H1 (cell line): ENCODE data around the gene SLC25A24. TPM values are rescaled to one million over a fixed set of nuclear protein-coding genes. Genes with fewer than 3 reads are reported as not detected.

Source experiments
- CTCF ChIA-PET: fragments of 300-600 bp; sonication (Branson Sonifier 250); formaldehyde crosslinking; loops from one replicate; lab custom pipeline; 2021; ENCODE audit not compliant: partially characterized antibody; lab: Charles Lee
- POLR2A ChIA-PET: fragments of 300-600 bp; sonication (Branson Sonifier 250); formaldehyde crosslinking; loops from one replicate; lab custom pipeline; 2021; ENCODE audit warnings: inconsistent platforms; ENCODE audit not compliant: partially characterized antibody; lab: Charles Lee
- DNase-seq, 2 experiments: peaks; one replicate each; pipeline versions ENCODE4 v3.0.0 to v3.0.0-alpha.2; 2010 to 2022; ENCODE audit warnings: low spot score in 2 of 2, low read depth in 1 of 2, mixed read lengths in 1 of 2
- FAIRE-seq: peaks from 2 replicates; lab custom pipeline; 2011; peaks lifted over from hg19 to GRCh38; lab: Jason Lieb, UNC
- H2AFZ ChIP-seq: 2 replicates; pipeline ENCODE4 v1.8.1; 2012; ENCODE audit warnings: low read length, inconsistent platforms
- H2AK5ac ChIP-seq: 2 replicates; pipeline ENCODE4 v1.6.1; 2013; ENCODE audit warnings: low read depth, low read length
- H2BK120ac ChIP-seq: replicated peaks from 2 replicates; pipeline ENCODE3; 2013; ENCODE audit warnings: low read depth, low read length, inconsistent platforms
- H2BK12ac ChIP-seq: 2 replicates; pipeline ENCODE4 v1.6.1; 2013; ENCODE audit warnings: low read depth, low read length
- H2BK15ac ChIP-seq: 2 replicates; pipeline ENCODE4 v1.6.1; 2013; ENCODE audit warnings: low read length
- H2BK20ac ChIP-seq: 2 replicates; pipeline ENCODE4 v1.6.1; 2013; ENCODE audit warnings: low read length
- H2BK5ac ChIP-seq: 2 replicates; pipeline ENCODE4 v1.6.1; 2013; ENCODE audit warnings: low read depth, low read length
- H3K14ac ChIP-seq: 2 replicates; pipeline ENCODE4 v1.6.1; 2013; ENCODE audit warnings: inconsistent platforms; ENCODE audit not compliant: insufficient read length
- H3K18ac ChIP-seq: 2 replicates; pipeline ENCODE4 v1.6.1; 2013; ENCODE audit warnings: low read length; ENCODE audit errors: extremely low read depth
- H3K23ac ChIP-seq: 2 replicates; pipeline ENCODE4 v1.6.1; 2013; ENCODE audit warnings: inconsistent platforms; ENCODE audit not compliant: insufficient read length
- H3K23me2 ChIP-seq: 2 replicates; pipeline ENCODE4 v1.6.1; 2013; ENCODE audit warnings: low read depth, low read length
- H3K27ac ChIP-seq: 2 replicates; pipeline ENCODE4 v1.6.1; 2011; ENCODE audit warnings: low read depth, low read length, inconsistent platforms
- H3K27me3 ChIP-seq, 4 experiments: replicated peaks in 1 of 4; 1 replicate in 1 of 4; 2 replicates in 3 of 4; pipeline versions ENCODE4 v1.6.1 to v1.8.1; 2011 to 2013; ENCODE audit warnings: low read length in 3 of 4, mild to moderate bottlenecking in 3 of 4, inconsistent platforms in 2 of 4, mixed read lengths in 2 of 4, moderate library complexity in 1 of 4; ENCODE audit not compliant: control insufficient read depth in 3 of 4, insufficient read depth in 3 of 4; ENCODE audit errors: extremely low read depth in 1 of 4
- H3K36me3 ChIP-seq, 4 experiments: 2 replicates each; pipeline versions ENCODE4 v1.6.1 to v1.8.1; 2011 to 2013; ENCODE audit warnings: mild to moderate bottlenecking in 4 of 4, low read length in 3 of 4, moderate library complexity in 2 of 4, control low read depth in 1 of 4, inconsistent platforms in 1 of 4; ENCODE audit not compliant: insufficient read depth in 4 of 4, control insufficient read depth in 2 of 4
- H3K4ac ChIP-seq: replicated peaks from 2 replicates; pipeline ENCODE3; 2013; ENCODE audit warnings: low read length, low read depth, mixed read lengths, inconsistent platforms; ENCODE audit not compliant: insufficient read length
- H3K4me1 ChIP-seq, 4 experiments: replicated peaks in 1 of 4; 1 replicate in 1 of 4; 2 replicates in 3 of 4; pipeline versions ENCODE4 v1.6.1 to v1.8.1; 2011 to 2013; ENCODE audit warnings: low read length in 3 of 4, inconsistent platforms in 2 of 4, mixed read lengths in 1 of 4; ENCODE audit not compliant: insufficient read depth in 4 of 4, control insufficient read depth in 3 of 4
- H3K4me2 ChIP-seq, 2 experiments: 2 replicates each; pipeline versions ENCODE4 v1.6.1 to v1.8.1; 2011 to 2013; ENCODE audit warnings: low read depth in 2 of 2, low read length in 2 of 2, control low read depth in 1 of 2, inconsistent platforms in 1 of 2, mild to moderate bottlenecking in 1 of 2; ENCODE audit not compliant: insufficient read depth in 1 of 2
- H3K4me3 ChIP-seq, 4 experiments: fragments of 200-600, 300-600 bp in 1 of 4; sonication (generic), shearing (Covaris generic), sonication (Bioruptor Twin) in 1 of 4; 2 replicates each; pipeline versions ENCODE4 v1.5.1 to v1.8.1; 2011 to 2016; ENCODE audit warnings: low read length in 4 of 4, low read depth in 3 of 4, control low read depth in 2 of 4, inconsistent platforms in 2 of 4, mild to moderate bottlenecking in 2 of 4, mixed read lengths in 1 of 4, moderate library complexity in 1 of 4; ENCODE audit not compliant: insufficient read depth in 2 of 4; ENCODE audit errors: extremely low read depth in 1 of 4
- H3K56ac ChIP-seq: replicated peaks from 2 replicates; pipeline ENCODE3; 2013; ENCODE audit warnings: low read depth, mild to moderate bottlenecking, mixed read lengths, low read length, inconsistent platforms; ENCODE audit not compliant: insufficient read length
- H3K79me1 ChIP-seq: 2 replicates; pipeline ENCODE4 v1.6.1; 2013; ENCODE audit warnings: low read depth, low read length, control low read depth
- H3K79me2 ChIP-seq, 2 experiments: 2 replicates each; pipeline versions ENCODE4 v1.6.1 to v1.8.1; 2012 to 2013; ENCODE audit warnings: low read length in 2 of 2, mild to moderate bottlenecking in 2 of 2, inconsistent platforms in 1 of 2; ENCODE audit not compliant: insufficient read depth in 2 of 2, control insufficient read depth in 1 of 2
- H3K9ac ChIP-seq, 4 experiments: replicated peaks in 1 of 4; 1 replicate in 1 of 4; 2 replicates in 3 of 4; pipeline versions ENCODE4 v1.6.1 to v1.8.1; 2011 to 2013; ENCODE audit warnings: low read depth in 3 of 4, low read length in 3 of 4, control low read depth in 2 of 4, mild to moderate bottlenecking in 2 of 4, moderate library complexity in 2 of 4, inconsistent platforms in 1 of 4; ENCODE audit errors: extremely low read depth in 1 of 4
- H3K9me3 ChIP-seq, 2 experiments: 2 replicates each; pipeline versions ENCODE4 v1.6.1 to v1.8.1; 2012 to 2013; ENCODE audit warnings: mild to moderate bottlenecking in 2 of 2, moderate library complexity in 2 of 2, control low read depth in 1 of 2, inconsistent platforms in 1 of 2, low read depth in 1 of 2, low read length in 1 of 2, mixed read lengths in 1 of 2; ENCODE audit not compliant: insufficient read depth in 2 of 2
- H4K20me1 ChIP-seq, 2 experiments: replicated peaks in 1 of 2; 2 replicates each; pipeline versions ENCODE3 to v1.8.1; 2011 to 2013; ENCODE audit warnings: inconsistent platforms in 2 of 2, low read length in 2 of 2, mild to moderate bottlenecking in 1 of 2; ENCODE audit not compliant: insufficient read depth in 2 of 2, control insufficient read depth in 1 of 2
- H4K5ac ChIP-seq: 2 replicates; pipeline ENCODE4 v1.6.1; 2013; ENCODE audit warnings: low read length, low read depth, mixed read lengths, inconsistent platforms; ENCODE audit not compliant: insufficient read length
- H4K8ac ChIP-seq: 2 replicates; pipeline ENCODE4 v1.8.0; 2013; ENCODE audit warnings: mild to moderate bottlenecking, moderate library complexity, low read length, inconsistent platforms; ENCODE audit not compliant: insufficient read depth; ENCODE audit errors: extremely low read depth
- H4K91ac ChIP-seq: replicated peaks from 2 replicates; pipeline ENCODE3; 2013; ENCODE audit warnings: low read length, mixed read lengths, inconsistent platforms; ENCODE audit not compliant: insufficient read length
- E2F6 ChIP-seq: IDR thresholded peaks from 2 replicates; pipeline ENCODE4 v1.6.1; 2012; ENCODE audit warnings: inconsistent platforms
- MAFK ChIP-seq: IDR thresholded peaks from 2 replicates; pipeline ENCODE4 v1.6.1; 2012; ENCODE audit warnings: low read depth, mild to moderate bottlenecking, improper control_type of control experiment, low read length
- SIX5 ChIP-seq: IDR thresholded peaks from 2 replicates; pipeline ENCODE4 v1.6.1; 2011; ENCODE audit warnings: mild to moderate bottlenecking, low read depth, low read length
- TAF1 ChIP-seq: IDR thresholded peaks from 2 replicates; pipeline ENCODE4 v1.6.1; 2011; ENCODE audit warnings: mild to moderate bottlenecking, low read depth, low read length
- TAF7 ChIP-seq: optimal IDR thresholded peaks from 2 replicates; pipeline ENCODE3; 2011; ENCODE audit warnings: low read depth, mild to moderate bottlenecking, inconsistent platforms, low read length, moderate library complexity, borderline replicate concordance
- TBP ChIP-seq: IDR thresholded peaks from 2 replicates; pipeline ENCODE4 v1.6.1; 2011; ENCODE audit warnings: low read depth, low read length, improper control_type of control experiment
- WGBS, 2 experiments: shearing (Covaris generic) in 1 of 2; methylation state at CpG; one replicate each; pipeline versions ENCODE4 v1.1.6 to v1.1.7; 2013 to 2015; ENCODE audit warnings: low lambda C conversion rate in 2 of 2, mixed read lengths in 2 of 2, inconsistent platforms in 1 of 2, low coverage in 1 of 2, missing lambda C conversion rate in 1 of 2; ENCODE audit not compliant: insufficient replicate concordance in 2 of 2, insufficient coverage in 1 of 2, insufficient read length in 1 of 2; ENCODE audit errors: extremely low coverage in 1 of 2, missing lambda C conversion rate in 1 of 2; 5-methylcytosine and 5-hydroxymethylcytosine counted together
- polyA plus RNA-seq, 7 experiments: library from polyadenylated mRNA; depleted of rRNA in 3 of 7; stranded (reverse) in 5 of 7; unstranded in 2 of 7; fragments of >200 nt in 5 of 7; fragments of 200-250 nt in 2 of 7; gene quantifications; 1 replicate in 5 of 7; 2 replicates in 1 of 7; 4 replicates in 1 of 7; pipeline versions ENCODE4 v1.2.1 to v1.2.3, GENCODE V29; 2011 to 2013; ENCODE audit warnings: missing spikeins in 2 of 7, mixed read lengths in 2 of 7
- total RNA-seq: library from RNA; stranded (reverse); fragmentation: NEBNext Ultra II Directional; extraction: Animal tissue kit (Norgen Biotek cat#: 25700); gene quantifications from 2 replicates; pipeline ENCODE4 v1.2.1, GENCODE V29; 2021

Gene SLC25A24
- total and polyA plus RNA-seq, 2 of the 8 experiments (the other 6 are each of a cell fraction or from before 2014, with no cell fraction given), result 13.6 to 40.6 TPM

- Histone ChIP-seq H4K5ac (no peak overlapping the region), H3K4ac (no peak overlapping the region), H3K36me3 (peaks cover 0 to 10% (median 4%) of the 10 kb centered on the region in 4 experiments; a peak in 4 of 8 replicates), H2AK5ac (no peak overlapping the region), H3K4me1 (peaks cover 0 to 6% (median under 1%) of the 10 kb centered on the region in 4 experiments; a peak in 1 of 7 replicates), H3K79me1 (peaks cover 11% of the 10 kb centered on the region), H2BK15ac (no peak overlapping the region), H2BK120ac (no peak overlapping the region), H4K8ac (no peak overlapping the region), H4K20me1 (peaks cover 0 to 3% of the 10 kb centered on the region in 2 experiments), H2BK12ac (no peak overlapping the region), H4K91ac (no peak overlapping the region), H3K56ac (no peak overlapping the region), H3K4me3 (no peak overlapping the region), H2BK5ac (no peak overlapping the region), H3K79me2 (peaks cover 0 to 84% of the 10 kb centered on the region in 2 experiments; a peak in 3 of 4 replicates), H3K27ac (no peak overlapping the region), H3K27me3 (no peaks in the 10 kb centered on the region), H3K4me2 (no peak overlapping the region), H3K18ac (no peak overlapping the region), H3K9ac (no peak overlapping the region), H2BK20ac (no peak overlapping the region), H3K9me3 (no peaks in the 10 kb centered on the region), H3K23me2 (no peaks in the 10 kb centered on the region; the same call in 1 of the 2 replicates), H2AFZ (no peak overlapping the region), H3K14ac (no peak overlapping the region), H3K23ac (no peak overlapping the region)
- no peak for DNase-seq
- 93% methylated on average over 1 of the region's 1 CpG; no CpG with 5 or more reads in 1 of the 2 experiments for WGBS, 2 experiments
- FAIRE-seq, result no peak
- POLR2A ChIA-PET, result interaction anchor here (2.3 kb wide), 1 partner anchor 12 kb away, joined by 7 read pairs; no protein-coding TSS in a partner anchor
- CTCF ChIA-PET, result interaction anchor here (0.6 to 1.6 kb wide), 3 partner anchors 13 to 451 kb away, joined by 3 read pairs; no protein-coding TSS in a partner anchor
- TF ChIP-seq TBP, result no peak
- TF ChIP-seq TAF1, result no peak
- no peak for TF ChIP-seq MAFK
- no peak for TF ChIP-seq TAF7
- TF ChIP-seq SIX5, result no peak
- TF ChIP-seq E2F6, result no peak
Measured at GRCh38 chr1:108193333-108193732, 6.8 kb downstream of the SLC25A24 start.
